GM21360 (cell line): ENCODE measurements around the gene USP46.

Experiments used
- ATAC-seq: cut with Tn5 transposase; IDR thresholded peaks from one replicate; pipeline ENCODE4 v1.9.1; 2021; ENCODE audit warnings: mild to moderate bottlenecking, moderate library complexity; ENCODE audit not compliant: unreplicated experiment

USP46 gene

DNA sequence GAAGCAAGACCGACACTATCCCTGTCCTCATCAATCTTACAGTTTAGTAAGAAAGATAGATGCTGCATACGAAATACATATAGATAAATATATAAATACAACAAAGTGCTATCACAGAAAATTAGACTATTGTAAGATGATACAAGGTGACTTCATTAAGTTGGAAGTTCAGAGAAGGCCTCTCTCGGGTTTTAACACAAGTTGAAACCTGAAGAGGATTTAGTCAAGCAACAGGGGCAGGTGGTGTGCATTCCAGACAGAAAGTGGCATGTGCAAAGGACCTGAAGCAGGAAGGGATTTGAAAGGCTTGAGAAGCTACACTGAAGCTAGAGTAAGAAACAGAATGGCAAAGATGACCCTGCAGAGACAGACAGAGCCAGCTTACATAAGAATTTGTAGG is 36.5 kb downstream of the USP46 start:
- ATAC-seq, result no peak

DNA sequence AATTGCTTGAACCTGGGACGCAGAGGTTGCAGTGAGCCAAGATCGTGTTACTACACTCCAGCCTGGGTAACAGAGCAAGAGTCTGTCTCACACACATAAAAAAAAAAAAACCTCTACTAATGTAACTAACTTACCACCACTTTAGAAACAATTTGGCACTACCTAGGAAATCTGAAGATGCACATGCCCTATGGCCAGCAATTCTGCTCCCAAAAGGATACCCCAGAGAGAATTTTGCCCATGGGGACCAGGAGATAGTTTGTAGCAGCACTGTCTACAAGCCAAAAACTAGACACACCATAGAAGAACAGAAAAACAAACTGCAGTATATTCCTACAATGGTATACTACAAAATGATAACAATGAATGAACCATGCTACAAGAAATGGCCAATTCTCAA is 37.5 kb downstream of the USP46 start:
- ATAC-seq, result no peak

DNA sequence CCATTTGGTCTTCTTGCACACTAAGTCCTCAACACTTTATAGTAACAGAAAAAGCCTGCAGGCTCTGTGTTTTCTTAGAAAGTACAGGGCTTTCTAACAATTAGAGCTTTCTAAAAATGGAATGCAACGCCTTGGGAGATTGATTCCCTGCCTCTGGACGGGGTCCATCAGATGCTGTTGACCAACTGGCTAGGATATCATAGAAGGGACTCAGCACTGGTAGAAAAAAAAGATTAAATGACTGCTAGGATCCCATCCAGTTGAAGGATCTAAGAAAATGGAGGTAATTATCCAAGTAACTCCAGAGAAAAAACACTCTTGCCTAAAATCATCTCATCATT is 39.5 kb downstream of the USP46 start:
- no peak for ATAC-seq

DNA sequence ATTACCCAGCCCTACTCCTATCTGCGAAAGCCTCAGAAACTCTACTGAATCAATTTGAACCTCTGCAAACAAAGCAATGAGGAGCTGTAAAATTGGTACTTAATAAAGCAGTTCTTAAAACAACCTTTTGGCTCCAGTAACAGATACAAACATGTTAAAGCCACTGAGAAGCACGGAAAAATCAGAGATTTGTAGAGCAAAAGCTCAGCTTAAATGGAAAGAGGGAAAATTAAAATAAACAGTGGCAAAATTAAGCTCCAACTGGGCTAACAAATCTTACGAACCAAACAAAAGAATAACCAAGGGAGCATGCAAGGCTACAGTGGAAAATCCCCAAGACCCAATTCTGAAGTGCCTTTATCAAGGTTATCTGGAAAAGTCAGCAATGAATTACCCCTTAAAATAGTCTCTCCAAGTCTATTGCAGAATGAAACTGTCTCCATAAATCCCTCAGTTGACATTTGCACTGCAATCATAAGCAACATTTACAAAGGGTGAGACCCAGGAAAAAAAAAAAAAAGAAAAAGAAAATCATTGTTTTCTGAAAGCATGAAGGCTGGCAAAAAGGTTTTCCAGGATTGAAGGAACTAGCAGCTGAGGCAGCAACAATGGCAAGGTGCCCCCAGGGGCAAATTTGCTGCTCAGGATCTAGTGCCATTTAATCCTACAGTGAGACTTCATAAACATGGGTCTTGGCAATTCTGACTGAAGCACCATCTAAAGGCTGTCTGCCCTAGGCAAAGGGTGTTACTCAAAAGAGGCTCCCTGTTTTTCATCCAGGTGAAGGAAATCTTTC is 40.1 kb downstream of the USP46 start:
- no peak for ATAC-seq

DNA sequence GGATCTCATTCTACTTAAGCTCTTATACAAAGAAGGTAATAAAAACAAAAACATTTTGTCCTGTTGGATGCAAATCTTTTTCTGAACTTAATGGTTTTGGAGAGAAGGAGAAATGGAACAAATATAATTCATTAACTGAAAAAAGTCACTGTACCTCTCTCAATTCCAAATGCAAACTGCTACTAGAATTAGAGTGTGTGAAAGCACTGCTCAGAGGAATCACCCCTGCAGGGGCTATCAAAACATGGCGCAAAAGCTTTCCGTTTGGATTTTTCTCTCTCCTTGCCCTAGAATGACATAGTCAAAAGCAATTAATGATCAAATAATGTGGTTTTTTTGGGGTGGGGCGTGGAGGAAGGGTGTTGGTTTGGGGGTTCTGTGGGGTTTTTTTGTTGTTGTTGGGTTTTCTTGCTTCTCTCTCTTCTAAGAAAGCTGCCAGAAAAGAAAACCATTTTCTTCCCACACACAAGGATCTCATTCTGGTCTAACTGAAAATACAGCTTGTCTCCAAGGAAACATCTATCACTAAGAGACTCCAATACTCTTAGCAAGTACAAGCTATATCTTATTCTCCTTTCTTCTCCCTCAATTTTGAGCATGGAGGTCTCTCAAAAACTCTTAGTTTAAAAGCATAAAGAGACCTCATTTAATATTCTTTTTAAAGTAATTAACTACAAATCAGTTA is 41.6 kb downstream of the USP46 start:
- no peak for ATAC-seq

DNA sequence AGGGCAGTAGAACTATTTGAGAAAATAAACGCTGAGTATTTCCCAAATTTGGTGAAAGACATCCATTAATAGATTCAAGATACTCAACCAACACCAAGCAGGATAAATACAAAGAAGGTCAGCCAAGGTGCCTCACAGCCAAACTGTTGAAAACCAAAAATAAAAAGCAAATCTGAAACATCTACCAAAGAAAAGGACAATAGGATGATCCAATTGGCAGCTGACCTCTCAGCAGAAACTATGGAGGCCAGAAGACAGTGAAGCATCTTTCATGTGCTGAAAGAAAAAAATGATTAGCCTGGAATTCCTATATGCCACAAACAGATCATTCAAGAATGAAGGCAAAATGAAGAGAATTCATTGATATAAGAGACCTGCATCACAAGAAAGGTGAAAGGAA is 44.9 kb downstream of the USP46 start:
- ATAC-seq, result no peak

DNA sequence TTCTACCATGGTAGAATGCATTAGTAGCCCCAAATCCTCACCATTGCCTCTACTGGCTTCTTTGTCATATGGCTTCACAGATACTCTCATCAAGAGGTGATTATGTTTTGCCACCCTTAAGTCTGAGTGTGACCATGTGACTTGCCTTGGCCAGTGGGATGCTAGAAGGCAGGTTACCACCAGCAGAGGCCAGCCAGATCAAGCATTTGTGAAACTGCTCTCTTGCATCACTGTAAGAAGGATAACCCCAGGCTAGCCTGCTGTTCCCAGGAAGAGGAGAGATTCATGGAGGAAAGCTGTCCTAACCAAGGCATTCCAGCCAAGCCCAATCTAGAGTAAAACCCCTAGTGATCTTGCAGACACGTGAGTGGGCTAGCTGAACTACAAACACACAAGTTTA is 46.8 kb downstream of the USP46 start:
- ATAC-seq, result no peak

DNA sequence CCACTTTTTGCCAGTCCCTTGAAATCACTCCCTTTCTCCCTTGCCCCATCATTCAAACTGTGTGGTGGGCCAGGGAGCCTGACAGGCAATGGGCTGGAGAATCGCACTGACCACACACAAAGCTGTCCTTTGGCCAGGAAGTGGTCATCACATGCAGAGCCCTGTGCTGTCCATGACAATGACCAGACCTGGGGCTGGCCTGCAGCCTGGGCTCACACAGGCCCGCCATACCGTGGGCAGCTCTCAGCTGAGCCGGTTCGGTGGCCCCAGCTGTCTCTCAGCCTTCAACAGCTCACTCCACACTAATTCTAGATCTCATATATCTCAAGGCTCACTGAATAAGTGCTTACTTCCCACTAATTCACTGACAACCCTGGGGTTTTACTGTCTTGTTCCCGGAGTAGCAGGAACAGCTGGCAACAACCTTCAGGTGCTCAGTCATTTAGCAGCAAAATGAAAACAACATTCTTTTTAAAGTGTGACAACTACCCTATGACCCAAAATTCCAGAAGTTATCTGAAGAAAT is 48.0 kb downstream of the USP46 start:
- no peak for ATAC-seq

DNA sequence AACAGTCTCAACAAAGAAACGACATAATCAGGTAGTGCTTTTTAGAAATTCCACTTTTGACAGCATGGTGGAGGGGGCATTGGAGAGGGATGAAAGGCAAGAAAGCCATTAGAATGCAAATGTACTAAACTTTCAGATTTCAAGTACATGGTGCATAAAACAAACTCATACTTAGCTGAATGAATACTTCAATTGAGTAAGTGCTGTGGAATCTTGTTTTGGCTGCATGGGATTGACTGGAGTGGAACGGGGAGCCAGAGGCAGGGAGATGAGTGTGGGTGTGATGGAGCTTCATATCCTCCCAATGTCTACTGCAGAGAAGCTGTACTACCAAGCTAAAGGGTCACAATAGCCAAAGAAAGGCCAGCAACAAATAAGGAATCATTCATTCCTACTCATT is 52.4 kb downstream of the USP46 start:
- ATAC-seq, result no peak

DNA sequence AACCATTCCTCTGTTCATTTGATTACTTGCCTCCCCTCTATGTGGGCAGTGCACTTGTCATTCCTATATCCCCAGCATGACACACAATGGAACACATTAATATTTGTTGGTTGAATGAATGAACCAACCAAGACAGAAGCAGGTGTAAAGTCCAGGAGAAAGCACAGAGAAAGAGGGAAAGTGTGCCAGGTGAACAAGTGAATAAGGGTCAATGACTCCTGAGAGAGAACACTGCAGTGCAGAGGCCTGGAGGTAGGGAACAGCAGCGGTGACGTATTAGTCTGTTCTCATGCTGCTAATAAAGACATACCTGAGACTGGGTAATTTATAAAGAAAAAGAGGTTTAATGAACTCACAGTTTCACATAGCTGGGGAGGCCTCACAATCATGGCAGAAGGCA is 53.1 kb downstream of the USP46 start:
- no peak for ATAC-seq

DNA sequence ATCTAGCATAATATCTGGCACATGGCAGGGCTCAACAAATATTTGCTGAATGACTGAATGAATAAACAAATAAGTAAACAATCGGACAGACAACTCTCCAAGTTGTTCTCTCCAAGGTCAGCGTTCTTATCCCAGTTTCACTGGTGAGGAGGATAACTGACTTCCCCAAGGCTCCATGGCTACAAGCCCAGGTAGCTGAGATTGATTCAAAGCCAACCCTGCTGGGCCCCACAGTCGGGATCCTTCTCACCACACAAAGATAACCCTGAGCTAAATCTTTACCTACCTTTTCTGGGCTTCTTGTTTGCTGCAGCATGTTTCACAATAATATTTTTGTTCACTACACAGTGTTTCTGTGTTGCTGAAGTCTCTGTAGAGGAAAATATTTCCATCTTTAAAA is 54.9 kb downstream of the USP46 start:
- ATAC-seq, result no peak

DNA sequence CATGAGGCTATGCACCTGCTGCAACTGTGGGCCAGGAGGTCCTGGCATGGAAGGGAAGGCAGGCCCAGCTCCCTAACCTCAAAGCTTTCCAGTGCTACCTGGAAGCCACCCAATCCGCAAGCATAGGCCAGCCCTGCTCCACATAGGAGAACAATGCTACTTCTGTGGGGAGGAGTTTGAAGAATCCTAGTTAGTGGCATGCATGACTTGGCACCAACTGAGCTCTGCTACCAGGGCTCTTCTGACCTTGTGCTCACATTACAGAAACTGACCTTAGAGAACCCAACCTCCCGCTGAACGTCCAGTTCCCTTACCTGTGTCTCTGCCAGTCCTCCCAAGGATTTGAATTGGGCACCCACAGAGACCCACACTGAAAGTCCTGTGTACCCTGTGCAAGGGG is 58.8 kb downstream of the USP46 start:
- no peak for ATAC-seq

DNA sequence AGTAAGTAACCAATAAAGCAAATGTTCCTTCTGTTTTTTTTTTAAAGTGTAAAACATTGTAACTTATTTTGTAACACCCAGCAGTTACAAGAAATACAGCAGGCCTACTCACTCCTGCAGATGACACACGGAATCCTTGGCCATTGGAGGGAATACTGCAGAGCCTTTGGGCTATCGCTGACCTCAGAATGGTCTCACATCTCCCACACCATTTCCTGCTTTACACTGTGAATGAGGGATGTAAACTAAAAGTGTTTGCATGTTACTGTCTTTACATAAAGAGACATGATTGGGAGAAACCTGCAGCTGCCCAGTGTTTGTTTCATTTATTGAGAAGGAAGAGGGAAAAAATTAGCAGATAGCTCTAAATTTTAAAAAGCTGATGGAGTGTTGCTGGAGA is 64.1 kb downstream of the USP46 start:
- ATAC-seq, result no peak

DNA sequence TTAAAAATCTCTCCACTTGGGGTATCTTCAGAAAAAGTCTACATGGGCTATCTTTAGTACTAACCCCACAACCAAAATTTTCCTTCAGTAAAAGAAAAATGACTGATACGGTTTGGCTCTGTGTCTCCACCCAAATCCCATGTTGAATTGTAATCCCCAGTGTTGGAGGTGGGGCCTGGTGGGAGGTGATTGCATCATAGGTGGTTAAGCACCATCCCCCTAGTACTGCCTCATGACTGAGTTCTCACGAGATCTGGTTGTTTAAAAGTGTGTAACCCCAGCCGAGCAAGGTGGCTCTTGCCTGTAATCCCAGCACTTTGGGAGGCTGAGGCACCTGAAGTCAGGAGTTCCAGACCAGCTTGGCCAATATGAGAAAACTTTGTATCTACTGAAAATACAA is 66.8 kb downstream of the USP46 start:
- no peak for ATAC-seq

DNA sequence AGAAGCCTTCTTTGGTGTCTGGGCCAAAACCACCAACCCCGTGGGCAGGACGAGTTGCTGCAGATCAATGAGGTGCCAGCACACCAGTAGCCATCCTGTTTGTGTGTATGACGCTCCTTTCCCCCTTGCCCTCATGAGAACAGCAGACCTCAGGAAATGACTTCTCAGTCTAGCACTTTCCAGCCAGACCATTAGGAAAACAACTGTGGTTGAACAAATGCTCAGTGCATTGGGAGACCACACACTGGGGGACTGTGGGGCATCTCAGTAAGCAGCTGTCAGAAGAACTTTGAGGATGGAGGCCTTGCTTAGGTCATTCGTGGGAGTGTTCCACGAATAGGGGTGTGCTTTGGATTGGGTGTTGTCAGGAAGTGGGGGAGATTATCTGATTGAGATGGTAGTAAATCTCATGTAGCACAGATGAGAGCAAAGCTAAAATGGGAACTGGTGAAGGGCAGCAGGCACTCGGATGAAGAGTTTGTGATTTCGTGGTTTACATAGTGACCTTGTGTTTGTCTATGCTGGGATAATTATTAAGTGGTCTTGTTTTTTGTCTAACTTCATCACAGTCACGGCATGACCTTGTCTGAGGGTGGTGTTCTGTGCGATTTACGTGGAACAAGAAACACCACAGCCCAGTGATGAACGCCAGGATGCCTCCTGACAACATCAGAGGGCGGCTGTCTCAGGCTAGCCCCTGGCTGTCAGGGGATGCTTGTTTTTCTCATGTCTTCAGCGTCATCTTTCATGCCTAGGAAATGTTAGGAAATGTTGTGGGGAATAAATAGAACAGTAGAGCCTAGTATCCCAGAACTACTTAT is 70.1 kb downstream of the USP46 start:
- no peak for ATAC-seq

DNA sequence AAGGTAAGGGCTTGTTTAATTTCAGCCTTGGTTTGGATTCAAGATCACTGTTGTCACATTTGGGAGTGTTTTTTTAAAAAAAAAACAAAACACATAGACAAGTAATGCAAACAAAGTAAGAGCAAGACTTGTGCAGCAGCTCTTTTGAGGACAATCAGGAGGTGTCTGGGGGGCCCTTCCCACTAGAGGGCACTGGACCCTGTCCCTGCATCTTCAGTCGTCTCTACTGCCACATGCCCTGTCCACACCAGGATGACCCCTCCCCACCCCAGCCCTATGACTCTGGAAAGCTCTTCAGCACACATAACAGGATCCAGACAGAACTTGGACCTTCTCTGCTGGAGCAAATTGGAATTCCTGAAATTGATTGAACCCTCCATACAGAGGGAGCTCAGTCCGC is 71.0 kb downstream of the USP46 start:
- peak; percentile 59 for ATAC-seq

DNA sequence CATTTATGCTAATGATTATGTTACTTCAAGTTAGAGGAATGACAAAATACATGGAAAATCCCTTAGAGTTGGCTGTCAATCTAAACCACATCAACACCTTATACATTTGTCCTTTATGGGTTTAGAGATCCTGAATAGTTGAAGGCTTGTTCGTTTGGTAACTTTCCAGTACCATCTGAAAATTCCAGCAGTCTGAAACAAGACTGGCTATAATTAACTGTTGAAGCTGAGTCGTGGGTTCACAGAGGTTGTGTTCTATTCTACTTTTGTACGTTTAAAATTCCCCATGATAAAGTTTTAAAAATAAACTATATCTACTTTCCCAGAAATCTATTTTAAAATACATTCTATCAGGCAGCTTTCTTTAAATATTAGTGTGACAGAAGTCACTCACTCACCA is 73.0 kb downstream of the USP46 start:
- ATAC-seq, result no peak

DNA sequence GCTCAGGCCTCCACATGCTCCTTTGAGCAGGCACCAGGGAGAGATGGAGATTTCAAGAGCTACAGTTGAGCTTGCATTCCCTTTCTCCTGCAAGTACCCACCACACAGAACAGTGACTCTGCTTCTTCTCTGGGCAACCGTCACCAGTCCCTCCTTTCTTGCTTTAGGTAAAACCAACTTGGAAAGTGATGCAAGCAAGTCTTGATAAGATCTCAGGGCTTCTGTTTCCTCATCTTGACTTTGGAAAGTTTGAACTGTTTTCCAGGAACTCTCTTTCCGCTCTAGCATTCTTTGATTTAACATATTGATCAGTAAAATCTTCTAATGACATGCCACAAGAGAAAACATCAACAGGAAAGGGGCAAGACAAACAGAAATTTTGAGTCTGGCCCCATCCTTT is 73.7 kb downstream of the USP46 start:
- no peak for ATAC-seq

DNA sequence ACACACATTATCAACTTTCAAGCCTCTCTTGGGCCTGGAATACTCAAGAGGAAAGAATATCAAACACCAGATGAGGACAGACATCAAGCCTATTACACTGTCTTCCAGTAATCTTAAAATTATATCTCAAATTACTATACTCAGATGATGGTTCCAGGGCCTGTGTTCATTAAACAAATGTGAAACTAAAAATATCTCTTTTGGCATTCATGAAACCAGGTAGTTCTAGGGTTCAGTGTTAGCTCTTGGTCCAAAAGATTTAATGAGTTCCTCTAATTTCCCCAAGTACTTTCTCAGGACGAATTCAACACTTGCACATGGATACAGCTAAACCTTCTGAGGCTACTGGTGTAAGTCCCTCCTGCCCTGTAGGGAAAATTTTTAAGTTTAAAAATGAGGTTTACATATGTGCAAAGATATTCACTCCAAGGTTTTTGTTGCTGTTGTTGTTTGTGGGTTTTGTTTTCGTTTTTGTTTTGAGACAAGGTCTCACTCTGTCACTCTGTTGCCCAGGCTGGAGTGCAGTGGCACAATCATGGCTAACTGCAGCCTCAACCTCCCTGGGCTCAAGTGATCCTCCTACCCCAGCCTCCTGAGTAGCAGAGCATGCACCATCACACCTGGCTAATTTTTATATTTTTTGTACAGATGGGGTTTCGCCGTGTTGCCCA is 79.4 kb downstream of the USP46 start:
- no peak for ATAC-seq

DNA sequence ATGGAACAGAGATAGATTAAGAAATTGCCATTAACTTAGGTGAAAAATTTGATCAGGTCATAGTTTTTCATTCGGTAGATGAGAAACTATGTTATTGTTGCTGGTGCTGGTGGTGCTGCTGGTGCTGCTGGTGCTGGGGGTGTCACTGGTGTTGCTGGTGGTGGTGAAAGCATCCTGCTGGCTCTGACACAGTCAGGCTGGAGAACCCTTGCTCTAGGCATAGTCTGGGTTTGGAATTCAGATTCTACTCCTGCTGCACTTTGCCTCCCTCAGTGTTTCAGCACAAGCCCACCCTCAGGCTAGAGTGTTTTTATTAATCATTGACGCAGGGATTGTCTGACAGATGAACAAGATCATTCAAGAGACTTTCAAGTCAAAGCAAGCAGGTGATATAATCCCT is 80.2 kb downstream of the USP46 start:
- no peak for ATAC-seq

DNA sequence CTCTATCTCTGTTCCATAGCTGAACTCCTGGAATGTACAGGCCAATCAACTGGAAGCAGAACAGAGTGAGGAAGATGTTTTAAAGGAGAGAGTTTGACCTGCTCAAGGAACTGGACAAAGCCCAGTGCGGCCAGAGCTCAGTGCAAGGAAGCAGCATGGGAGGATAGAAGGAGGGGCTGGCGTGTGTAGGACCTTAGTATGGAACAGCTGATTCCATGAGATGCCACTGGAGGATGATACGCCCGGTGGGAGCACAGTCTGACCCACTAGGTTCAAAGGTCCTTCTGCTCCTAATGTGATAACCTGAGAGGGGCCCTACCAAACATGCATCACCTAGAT is 81.5 kb downstream of the USP46 start:
- no peak for ATAC-seq
